22Rv1 (cell line): ENCODE results near the gene CPNE8.

Source experiments
- H3K27ac ChIP-seq: fragments of 450-650 bp; 2 replicates; pipeline ENCODE4 v1.5.1; 2017
- CTCF ChIP-seq: fragments of 450-650 bp; IDR thresholded peaks from 2 replicates; pipeline ENCODE4 v1.5.1; 2017; ENCODE audit warnings: mild to moderate bottlenecking
- ZFX ChIP-seq: fragments of 450-650 bp; IDR thresholded peaks from 2 replicates; pipeline ENCODE4 v1.6.1; 2017; ENCODE audit warnings: antibody characterized with exemption, borderline replicate concordance

The CPNE8 gene

GRCh38 chr12:38872561-38872960, 32.8 kb downstream of the CPNE8 start:
- no peak overlapping the region for H3K27ac ChIP-seq
- no peak for TF ChIP-seq ZFX
- no peak for TF ChIP-seq CTCF

- no peak for TF ChIP-seq ZFX
- TF ChIP-seq CTCF: no peak
- H3K27ac ChIP-seq: no peak overlapping the region
Observed at GRCh38 chr12:38872156-38872555, 33.2 kb downstream of the CPNE8 start.

GRCh38 chr12:38869036-38869435, 36.4 kb downstream of the CPNE8 start:
- no peak for TF ChIP-seq ZFX
- no peak for TF ChIP-seq CTCF

GRCh38 chr12:38850461-38850860, 54.9 kb downstream of the CPNE8 start:
- no peak for TF ChIP-seq ZFX
- no peak for TF ChIP-seq CTCF

More at GRCh38 chr12:38869036-38869435, 36.4 kb downstream of the CPNE8 start:
- H3K27ac ChIP-seq: no peak overlapping the region

GRCh38 chr12:38847247-38847646, 58.1 kb downstream of the CPNE8 start:
- TF ChIP-seq ZFX (no peak), CTCF (no peak)
- H3K27ac ChIP-seq: no peak overlapping the region

More at GRCh38 chr12:38850461-38850860, 54.9 kb downstream of the CPNE8 start:
- H3K27ac ChIP-seq: no peak overlapping the region

GRCh38 chr12:38844267-38844666, 61.1 kb downstream of the CPNE8 start:
- no peak for TF ChIP-seq CTCF
- TF ChIP-seq ZFX: no peak
- no peak overlapping the region for H3K27ac ChIP-seq

GRCh38 chr12:38838056-38838850, 67.1 kb downstream of the CPNE8 start:
- no peak for TF ChIP-seq CTCF
- no peak for TF ChIP-seq ZFX
- H3K27ac ChIP-seq: no peak overlapping the region
